Astrocyte of the cerebellum (primary cell): Measurements from ENCODE around the gene ACOXL.

Experiments
- DNase-seq: peaks from one replicate; pipeline ENCODE4 v3.0.0-alpha.2; 2011; ENCODE audit warnings: low read depth
- H3K4me3 ChIP-seq: 2 replicates; pipeline ENCODE4 v1.5.1; 2011; ENCODE audit warnings: mild to moderate bottlenecking, low read depth, low read length, moderate library complexity
- CTCF ChIP-seq: IDR thresholded peaks from 2 replicates; pipeline ENCODE4 v1.5.1; 2012; ENCODE audit warnings: low read length, low read depth, moderate library complexity, mild to moderate bottlenecking; ENCODE audit errors: missing control alignments
- in situ Hi-C: cut with HindIII; loops from 2 replicates; pipeline ENCODE4 v1.10.0; 2017; ENCODE audit warnings: low sequenced_read_pairs

ACOXL gene

GRCh38 chr2:110759411-110759810 lies 27.0 kb downstream of the ACOXL start:
- TF ChIP-seq CTCF = no peak
- no peak for DNase-seq
- H3K4me3 ChIP-seq = no peak overlapping the region
- in situ Hi-C loops = no loop called here

GRCh38 chr2:110764931-110765330 lies 32.6 kb downstream of the ACOXL start:
- no peak for TF ChIP-seq CTCF
- in situ Hi-C loops = no loop called here
- DNase-seq = no peak
- H3K4me3 ChIP-seq = no peak overlapping the region

GRCh38 chr2:110766291-110766690 lies 33.9 kb downstream of the ACOXL start:
- in situ Hi-C loops = no loop called here
- TF ChIP-seq CTCF = no peak
- H3K4me3 ChIP-seq = no peak overlapping the region
- no peak for DNase-seq

GRCh38 chr2:110768591-110768990 lies 36.2 kb downstream of the ACOXL start:
- TF ChIP-seq CTCF = no peak
- DNase-seq = no peak
- H3K4me3 ChIP-seq = no peak overlapping the region
- in situ Hi-C loops = no loop called here

- TF ChIP-seq CTCF = no peak
- no peak overlapping the region for H3K4me3 ChIP-seq
- in situ Hi-C loops = no loop called here
- DNase-seq = no peak
Observed at GRCh38 chr2:110770404-110770958, 38.1 kb downstream of the ACOXL start.

GRCh38 chr2:110770959-110771431 lies 38.6 kb downstream of the ACOXL start:
- no peak overlapping the region for H3K4me3 ChIP-seq
- TF ChIP-seq CTCF = no peak
- DNase-seq = no peak
- in situ Hi-C loops = no loop called here
